Caco-2 (cell line): ENCODE data around the gene CASTOR1. TPM values are rescaled to one million over a fixed set of nuclear protein-coding genes. Genes with fewer than 3 reads are reported as not detected.

Source experiments
- BruUV-seq: library from RNA; stranded (reverse); fragments of 400-500 nt; replicated peaks from 2 replicates; lab custom pipeline; 2021; lab: Mats Ljungman, UMichigan
- CTCF ChIA-PET: fragments of 300-600 bp; sonication (Branson Sonifier 250); formaldehyde crosslinking; loops from one replicate; lab custom pipeline; 2022; ENCODE audit warnings: antibody characterized with exemption; lab: Charles Lee
- POLR2A ChIA-PET: fragments of 300-600 bp; sonication (Branson Sonifier 250); formaldehyde crosslinking; loops from one replicate; lab custom pipeline; 2022; ENCODE audit warnings: antibody characterized with exemption; lab: Charles Lee
- DNase-seq, 2 experiments: peaks; one replicate each; pipeline versions ENCODE4 v3.0.0 to v3.0.0-alpha.2; 2020 to 2022
- H3K27me3 ChIP-seq: replicated peaks from 2 replicates; pipeline ENCODE4 v1.6.0; 2011; ENCODE audit warnings: low read length; ENCODE audit not compliant: control insufficient read depth, insufficient read depth
- H3K36me3 ChIP-seq: 2 replicates; pipeline ENCODE4 v1.5.1; 2011; ENCODE audit warnings: low read length; ENCODE audit not compliant: control insufficient read depth, insufficient read depth
- H3K4me1 ChIP-seq: fragments of 250-450 bp; sonication (Bioruptor Pico); 2 replicates; pipeline ENCODE4 v1.5.1; 2020; ENCODE audit warnings: mild to moderate bottlenecking
- H3K4me3 ChIP-seq: 2 replicates; pipeline ENCODE4 v1.5.1; 2011; ENCODE audit warnings: low read depth, mild to moderate bottlenecking, control low read depth, low read length
- H3K9me3 ChIP-seq: fragments of 250-450 bp; sonication (Bioruptor Pico); 2 replicates; pipeline ENCODE4 v1.5.1; 2020; ENCODE audit warnings: mild to moderate bottlenecking, moderate library complexity
- H3K27ac Mint-ChIP-seq: one replicate; pipeline ENCODE4 v1.8.0; 2022; ENCODE audit warnings: mixed read lengths; ENCODE audit not compliant: unreplicated experiment
- H3K27me3 Mint-ChIP-seq: one replicate; pipeline ENCODE4 v1.8.0; 2022; ENCODE audit warnings: mixed read lengths; ENCODE audit not compliant: insufficient read depth, unreplicated experiment
- H3K36me3 Mint-ChIP-seq: one replicate; pipeline ENCODE4 v1.8.0; 2022; ENCODE audit warnings: mild to moderate bottlenecking, mixed read lengths; ENCODE audit not compliant: insufficient read depth, unreplicated experiment
- H3K4me1 Mint-ChIP-seq: one replicate; pipeline ENCODE4 v1.8.0; 2022; ENCODE audit warnings: low read depth, mixed read lengths; ENCODE audit not compliant: unreplicated experiment
- H3K4me3 Mint-ChIP-seq: one replicate; pipeline ENCODE4 v1.8.0; 2022; ENCODE audit warnings: mild to moderate bottlenecking, moderate library complexity, mixed read lengths; ENCODE audit not compliant: unreplicated experiment
- H3K9me3 Mint-ChIP-seq: one replicate; pipeline ENCODE4 v1.8.0; 2022; ENCODE audit warnings: mixed read lengths; ENCODE audit not compliant: unreplicated experiment
- intact Hi-C: fragments of 100-400 bp; cut with micrococcal nuclease; formaldehyde crosslinking; loops from one replicate; pipeline ENCODE4 v1.10.0; 2022; ENCODE audit not compliant: unreplicated experiment
- total RNA-seq: library from RNA; stranded (reverse); gene quantifications from 2 replicates; pipeline ENCODE4 v1.2.3, GENCODE V29; 2022
- TF ChIP-seq, protein P1 (sequence below), 2 experiments: fragments of 200-600 bp in 1 of 2; IDR thresholded peaks; 1 replicate in 1 of 2; 2 replicates in 1 of 2; pipeline versions ENCODE4 v1.5.1 to v1.8.0; 2011 to 2022; ENCODE audit warnings: antibody characterized with exemption in 1 of 2, control low read depth in 1 of 2, inconsistent platforms in 1 of 2, low read depth in 1 of 2, low read length in 1 of 2, mild to moderate bottlenecking in 1 of 2, moderate library complexity in 1 of 2; ENCODE audit not compliant: insufficient read depth in 1 of 2, severe bottlenecking in 1 of 2, unreplicated experiment in 1 of 2

The CASTOR1 gene
- total RNA-seq, 1 experiment from 2014 or later = 6.3 TPM

DNA sequence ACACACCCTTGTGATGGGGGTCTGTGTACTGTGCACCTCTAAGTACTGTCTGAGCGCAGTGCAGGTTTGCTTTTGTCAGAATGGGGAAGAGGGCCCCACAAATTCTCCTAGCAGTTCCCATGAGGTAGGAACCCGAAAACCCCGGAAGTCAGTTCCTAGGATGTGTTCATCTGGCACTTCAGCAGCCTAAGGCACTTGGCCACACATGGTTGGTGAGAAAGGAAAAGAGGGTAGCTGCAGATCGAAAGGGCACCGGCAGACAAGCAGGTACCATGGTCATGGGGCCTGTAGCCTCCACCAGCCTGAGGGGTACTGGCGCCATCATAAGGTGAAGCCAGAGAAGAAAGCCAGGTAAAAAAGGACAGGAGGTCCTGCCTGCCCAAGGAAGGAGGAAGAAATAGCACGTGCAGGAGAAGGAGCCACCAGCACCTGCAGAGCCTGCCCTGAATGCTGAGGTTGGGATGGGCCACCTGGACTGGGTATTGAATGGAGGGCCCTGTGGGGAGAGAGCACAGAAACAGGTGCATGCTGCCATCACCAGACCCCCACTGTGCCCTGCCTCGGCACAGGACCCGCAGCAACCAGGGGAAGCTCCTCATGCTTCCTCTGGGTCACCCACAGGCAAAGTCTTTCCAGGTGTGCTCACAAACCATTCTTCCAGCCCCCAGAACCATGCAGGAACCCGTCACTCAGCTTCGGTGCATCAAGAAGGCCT, 8.1 kb upstream of the CASTOR1 start:
- Histone ChIP-seq H3K4me3 (no peak overlapping the region), H3K27me3 (no peaks in the 10 kb centered on the region), H3K9me3 (no peaks in the 10 kb centered on the region), H3K4me1 (peaks cover 21% of the 10 kb centered on the region), H3K36me3 (peaks cover 5% of the 10 kb centered on the region)
- H3K9me3 Mint-ChIP-seq = no peaks in the 10 kb centered on the region
- POLR2A ChIA-PET = interaction anchor here (1.1 to 1.5 kb wide), 4 partner anchors 9 to 59 kb away, joined by 3 to 8 read pairs (median 4); partner anchors contain the start of genes CASTOR1, CCDC157, SF3A1 and TBC1D10A
- CTCF ChIA-PET = interaction anchor here (1.1 to 2.1 kb wide), 7 partner anchors 9 to 193 kb away, joined by 3 to 45 read pairs (median 6); partner anchors contain the start of genes CASTOR1, CCDC157, SF3A1 and TBC1D10A
- H3K27ac Mint-ChIP-seq = no peak overlapping the region
- H3K36me3 Mint-ChIP-seq = peaks cover 25% of the 10 kb centered on the region
- BruUV-seq = no TSS peak
- no peaks in the 10 kb centered on the region for H3K27me3 Mint-ChIP-seq
- H3K4me3 Mint-ChIP-seq = no peak overlapping the region
- DNase-seq = no peak
- TF ChIP-seq, protein P1, sequence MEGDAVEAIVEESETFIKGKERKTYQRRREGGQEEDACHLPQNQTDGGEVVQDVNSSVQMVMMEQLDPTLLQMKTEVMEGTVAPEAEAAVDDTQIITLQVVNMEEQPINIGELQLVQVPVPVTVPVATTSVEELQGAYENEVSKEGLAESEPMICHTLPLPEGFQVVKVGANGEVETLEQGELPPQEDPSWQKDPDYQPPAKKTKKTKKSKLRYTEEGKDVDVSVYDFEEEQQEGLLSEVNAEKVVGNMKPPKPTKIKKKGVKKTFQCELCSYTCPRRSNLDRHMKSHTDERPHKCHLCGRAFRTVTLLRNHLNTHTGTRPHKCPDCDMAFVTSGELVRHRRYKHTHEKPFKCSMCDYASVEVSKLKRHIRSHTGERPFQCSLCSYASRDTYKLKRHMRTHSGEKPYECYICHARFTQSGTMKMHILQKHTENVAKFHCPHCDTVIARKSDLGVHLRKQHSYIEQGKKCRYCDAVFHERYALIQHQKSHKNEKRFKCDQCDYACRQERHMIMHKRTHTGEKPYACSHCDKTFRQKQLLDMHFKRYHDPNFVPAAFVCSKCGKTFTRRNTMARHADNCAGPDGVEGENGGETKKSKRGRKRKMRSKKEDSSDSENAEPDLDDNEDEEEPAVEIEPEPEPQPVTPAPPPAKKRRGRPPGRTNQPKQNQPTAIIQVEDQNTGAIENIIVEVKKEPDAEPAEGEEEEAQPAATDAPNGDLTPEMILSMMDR (IDR thresholded peaks at IDR 0.05; ENCODE audit: insufficient read depth in 1 of 2, low read depth in 1 of 2, low read length in 1 of 2, severe bottlenecking in 1 of 2, unreplicated experiment in 1 of 2) = no peak
- peaks cover 16% of the 10 kb centered on the region for H3K4me1 Mint-ChIP-seq
- intact Hi-C loops = no loop called here

DNA sequence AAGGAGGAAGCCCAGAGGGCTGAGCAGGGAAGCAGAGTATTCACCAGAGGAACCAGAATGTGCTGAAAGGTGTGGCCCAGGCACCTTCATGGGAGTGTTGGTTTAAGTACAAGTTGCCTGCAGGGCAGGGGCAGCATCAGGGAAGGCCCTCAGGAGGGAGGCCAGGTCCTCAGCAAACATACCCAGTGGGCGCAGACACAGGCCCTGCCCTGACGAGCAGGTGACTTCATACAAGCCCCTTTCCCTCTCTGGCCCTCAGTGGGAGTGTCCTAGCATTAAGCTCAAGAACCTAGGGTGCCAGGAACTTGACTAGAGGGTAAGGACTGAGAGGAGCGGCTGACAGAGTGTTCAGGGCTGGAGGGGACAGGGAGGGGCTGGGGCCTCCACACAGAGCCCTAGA, 7.5 kb upstream of the CASTOR1 start:
- Histone ChIP-seq H3K36me3 (peaks cover 4% of the 10 kb centered on the region), H3K4me3 (no peak overlapping the region), H3K4me1 (peaks cover 16% of the 10 kb centered on the region), H3K9me3 (no peaks in the 10 kb centered on the region), H3K27me3 (no peaks in the 10 kb centered on the region)
- H3K27me3 Mint-ChIP-seq = no peaks in the 10 kb centered on the region
- H3K27ac Mint-ChIP-seq = no peak overlapping the region
- POLR2A ChIA-PET = no interaction called here
- peaks cover 13% of the 10 kb centered on the region for H3K4me1 Mint-ChIP-seq
- BruUV-seq = no TSS peak
- H3K4me3 Mint-ChIP-seq = no peak overlapping the region
- peaks cover 25% of the 10 kb centered on the region for H3K36me3 Mint-ChIP-seq
- no peak for DNase-seq
- H3K9me3 Mint-ChIP-seq = no peaks in the 10 kb centered on the region
- CTCF ChIA-PET = no interaction called here
- TF ChIP-seq, protein P1 (IDR thresholded peaks at IDR 0.05; ENCODE audit: insufficient read depth in 1 of 2, low read depth in 1 of 2, low read length in 1 of 2, severe bottlenecking in 1 of 2, unreplicated experiment in 1 of 2) = no peak
- intact Hi-C loops = no loop called here

DNA sequence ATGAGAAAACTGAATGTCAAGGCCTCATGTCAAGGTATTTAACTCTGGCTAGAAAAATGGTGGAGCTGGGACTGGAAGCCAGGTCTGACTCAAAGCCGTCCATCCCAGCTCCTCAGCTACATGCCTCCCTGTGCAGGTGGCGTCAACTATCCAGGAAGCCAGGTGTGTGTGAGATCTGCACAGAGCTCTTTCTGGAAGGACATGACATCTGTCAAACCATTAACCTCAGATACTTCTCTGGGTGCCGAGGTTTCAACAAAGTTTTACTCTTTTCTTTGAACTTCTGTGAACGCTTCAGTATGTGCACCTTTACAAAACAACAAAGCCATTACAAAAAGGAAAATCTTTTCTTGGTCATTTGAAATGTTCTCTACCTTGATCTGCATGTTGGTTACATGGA, 7.0 kb upstream of the CASTOR1 start:
- CTCF ChIA-PET = no interaction called here

More for the DNA sequence above, 7.0 kb upstream of the CASTOR1 start:
- no peak for DNase-seq
- Mint-ChIP-seq H3K36me3 (peaks cover 25% of the 10 kb centered on the region), H3K27ac (no peak overlapping the region), H3K4me1 (peaks cover 13% of the 10 kb centered on the region), H3K27me3 (no peaks in the 10 kb centered on the region), H3K4me3 (no peak overlapping the region), H3K9me3 (no peaks in the 10 kb centered on the region)
- Histone ChIP-seq H3K27me3 (no peaks in the 10 kb centered on the region), H3K9me3 (no peaks in the 10 kb centered on the region), H3K4me3 (no peak overlapping the region), H3K4me1 (peaks cover 16% of the 10 kb centered on the region), H3K36me3 (peaks cover 3% of the 10 kb centered on the region)
- TF ChIP-seq, protein P1 (IDR thresholded peaks at IDR 0.05; ENCODE audit: insufficient read depth in 1 of 2, low read depth in 1 of 2, low read length in 1 of 2, severe bottlenecking in 1 of 2, unreplicated experiment in 1 of 2) = no peak
- POLR2A ChIA-PET = no interaction called here
- intact Hi-C loops = no loop called here
- BruUV-seq = no TSS peak
